ENCODE measurements around the gene CASP8.
"Not testable (repeated sequence)": the region's sequence is repeated elsewhere in the genome, so short reads cannot be mapped to it uniquely, and the experiment has no call there.

Gene CASP8

GRCh38 chr2:201270293-201271001 lies 10.1 kb downstream of the CASP8 start:
- DNase-seq (ENCODE audit: low spot score) = no peak

DNA sequence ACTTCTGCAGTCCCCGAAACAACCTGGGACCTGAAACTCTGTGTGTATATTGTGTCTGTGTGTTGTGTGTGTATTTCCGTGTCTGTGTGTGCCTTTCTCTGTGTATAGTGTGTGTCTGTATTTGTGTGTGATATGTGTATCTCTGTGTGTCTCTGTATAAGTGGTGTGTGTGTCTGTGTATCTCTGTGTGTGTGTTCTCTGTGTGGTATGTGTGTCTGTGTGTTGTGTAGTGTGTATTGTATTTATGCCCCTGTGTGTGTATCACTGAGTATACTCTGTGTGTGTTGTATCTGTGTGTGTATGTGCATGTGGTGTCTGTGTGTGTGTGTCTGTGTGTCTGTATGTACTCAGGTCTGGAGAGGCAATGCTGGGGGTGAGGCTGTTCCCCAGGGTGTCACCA lies 11.6 kb downstream of the CASP8 start:
- DNase-seq (ENCODE audit: low spot score) = no peak

GRCh38 chr2:201273330-201273983 lies 13.1 kb downstream of the CASP8 start:
- no peak for DNase-seq (ENCODE audit: low spot score)

DNA sequence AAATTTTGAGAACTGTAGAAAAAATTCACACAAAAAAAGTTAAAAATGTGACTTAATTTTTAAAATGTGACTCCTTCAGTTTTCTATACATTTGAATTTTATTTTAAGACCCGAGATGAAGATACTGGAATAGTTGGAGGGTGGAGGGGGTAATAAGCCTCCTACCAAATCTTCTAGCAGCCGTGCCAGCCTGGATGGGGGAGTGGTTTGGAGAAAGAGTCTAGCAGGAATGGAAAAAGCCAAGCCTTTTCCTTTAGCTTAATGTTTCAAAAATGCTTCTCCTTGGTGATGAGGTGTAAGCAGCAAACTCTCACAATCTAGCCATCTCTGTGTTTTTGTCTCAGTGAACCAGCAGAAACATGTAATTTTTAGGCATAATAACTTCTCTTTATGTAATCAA lies 14.7 kb downstream of the CASP8 start:
- DNase-seq (ENCODE audit: low spot score) = no peak

- DNase-seq (ENCODE audit: low spot score) = no peak
Observed at GRCh38 chr2:201275990-201276389, 15.7 kb downstream of the CASP8 start.

- DNase-seq (ENCODE audit: low spot score) = no peak
Observed at GRCh38 chr2:201276511-201276910, 16.2 kb downstream of the CASP8 start.

DNA sequence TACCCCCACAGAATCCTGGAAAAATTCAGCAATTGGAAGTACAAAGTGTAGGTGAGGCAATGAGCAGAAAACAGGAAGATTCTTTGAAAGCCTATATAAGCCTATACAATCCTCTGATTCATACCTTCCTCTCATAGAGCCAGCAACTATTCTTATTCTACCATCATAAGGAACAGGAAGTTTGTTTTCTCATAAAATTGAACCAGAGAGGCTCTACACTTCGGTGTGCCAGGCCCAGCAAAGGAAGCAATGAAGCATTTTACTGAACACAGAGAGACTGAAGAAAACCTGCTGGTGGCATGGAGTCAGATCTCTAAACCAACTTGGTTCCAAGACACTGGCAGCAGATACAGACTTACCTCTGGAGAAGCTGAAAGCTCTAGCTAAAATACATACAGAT lies 18.7 kb downstream of the CASP8 start:
- no peak for DNase-seq (ENCODE audit: low spot score)

- DNase-seq (ENCODE audit: low spot score) = no peak
Observed at GRCh38 chr2:201280191-201281040, 20.1 kb downstream of the CASP8 start.

DNA sequence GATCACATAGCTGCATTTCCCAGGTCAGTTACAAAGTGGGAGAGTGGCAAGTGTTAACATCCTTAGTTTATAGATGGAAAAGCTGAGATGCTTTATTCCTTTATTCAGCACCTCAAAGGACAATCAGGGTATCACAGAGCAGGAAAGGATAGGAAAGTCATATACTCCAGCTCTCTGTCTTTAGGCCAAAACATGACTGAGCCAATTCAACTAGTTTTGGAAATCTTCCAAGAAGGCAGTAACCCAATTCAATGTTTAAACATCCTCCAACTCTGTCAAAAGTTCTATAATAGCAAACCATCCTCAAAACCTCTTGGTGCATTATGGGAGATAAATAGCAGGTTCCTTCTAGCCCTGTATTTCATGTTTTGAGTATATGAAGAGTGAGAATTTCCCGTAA lies 25.2 kb downstream of the CASP8 start:
- no peak for DNase-seq (ENCODE audit: low spot score)

DNA sequence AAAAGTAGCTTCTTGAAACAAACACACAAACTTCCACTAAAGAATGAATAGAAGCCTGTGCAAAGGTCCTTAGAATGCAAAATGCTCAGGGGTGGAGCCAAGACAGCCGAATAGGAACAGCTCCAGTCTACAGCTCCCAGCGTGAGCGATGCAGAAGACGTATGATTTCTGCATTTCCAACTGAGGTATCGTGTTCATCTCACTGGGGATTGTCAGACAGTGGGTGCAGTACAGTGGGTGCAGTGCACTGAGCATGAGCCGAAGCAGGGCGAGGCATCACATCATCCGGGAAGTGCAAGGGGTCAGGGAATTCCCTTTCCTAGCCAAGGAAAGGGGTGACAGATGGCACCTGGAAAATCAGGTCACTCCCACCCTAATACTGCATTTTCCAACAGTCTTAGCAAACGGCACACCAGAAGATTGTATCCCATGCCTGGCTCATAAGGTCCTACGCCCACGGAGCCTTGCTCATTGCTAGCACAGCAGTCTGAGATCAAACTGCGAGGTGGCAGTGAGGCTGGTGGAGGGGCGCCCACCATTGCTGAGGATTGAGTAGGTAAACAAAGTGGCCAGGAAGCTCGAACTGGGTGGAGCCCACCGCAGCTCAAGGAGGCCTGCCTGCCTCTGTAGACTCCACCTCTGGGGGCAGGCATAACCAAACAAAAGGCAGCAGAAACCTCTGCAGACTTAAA lies 30.3 kb downstream of the CASP8 start:
- not testable (repeated sequence) for DNase-seq (ENCODE audit: low spot score)

DNA sequence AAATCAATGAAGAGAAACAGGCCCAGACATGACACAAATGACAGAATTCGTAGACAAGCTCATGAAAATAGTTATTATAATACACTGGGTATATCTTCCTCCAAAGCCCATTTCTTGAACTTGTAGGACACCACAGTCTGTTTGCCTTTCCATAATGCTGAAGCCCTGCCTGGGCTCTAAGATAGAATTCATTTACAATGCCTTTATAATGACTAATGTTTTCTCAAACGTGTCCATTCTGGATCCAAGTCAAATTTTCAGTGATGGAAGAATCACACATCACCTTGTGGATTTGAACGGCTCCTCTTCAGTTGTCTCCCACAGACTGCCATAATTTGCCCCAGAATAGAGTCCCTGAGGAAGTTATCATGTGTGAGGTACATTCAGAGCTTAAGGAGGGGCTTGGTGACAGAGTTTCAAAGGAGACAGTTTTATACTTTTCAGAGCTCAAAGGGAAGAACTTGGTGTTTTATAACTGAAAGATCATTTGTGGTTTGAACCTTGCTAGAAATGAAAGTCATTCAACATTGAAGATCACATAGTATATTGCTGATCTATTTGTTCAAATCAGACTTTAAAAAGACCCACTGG lies 38.2 kb downstream of the CASP8 start:
- DNase-seq (ENCODE audit: low spot score) = no peak

DNA sequence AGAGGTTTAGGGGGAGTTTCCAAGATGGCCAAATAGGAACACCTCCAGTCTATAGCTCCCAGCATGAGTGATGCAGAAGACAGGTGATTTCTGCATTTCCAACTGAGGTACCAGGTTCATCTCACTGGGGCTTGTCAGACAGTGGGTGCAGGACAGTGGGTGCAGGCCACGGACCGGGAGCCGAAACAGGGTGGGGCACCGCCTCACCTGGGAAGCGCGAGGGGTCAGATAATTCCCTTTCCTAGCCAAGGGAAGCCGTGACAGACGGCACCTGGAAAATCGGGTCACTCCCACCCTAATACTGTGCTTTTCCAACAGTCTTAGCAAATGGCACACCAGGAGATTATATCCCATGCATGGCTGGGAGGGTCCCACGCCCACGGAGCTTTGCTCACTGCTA lies 39.6 kb downstream of the CASP8 start:
- DNase-seq (ENCODE audit: low spot score) = not testable (repeated sequence)

- no peak for DNase-seq (ENCODE audit: low spot score)
Observed at GRCh38 chr2:201307876-201308275, 47.5 kb downstream of the CASP8 start.

DNA sequence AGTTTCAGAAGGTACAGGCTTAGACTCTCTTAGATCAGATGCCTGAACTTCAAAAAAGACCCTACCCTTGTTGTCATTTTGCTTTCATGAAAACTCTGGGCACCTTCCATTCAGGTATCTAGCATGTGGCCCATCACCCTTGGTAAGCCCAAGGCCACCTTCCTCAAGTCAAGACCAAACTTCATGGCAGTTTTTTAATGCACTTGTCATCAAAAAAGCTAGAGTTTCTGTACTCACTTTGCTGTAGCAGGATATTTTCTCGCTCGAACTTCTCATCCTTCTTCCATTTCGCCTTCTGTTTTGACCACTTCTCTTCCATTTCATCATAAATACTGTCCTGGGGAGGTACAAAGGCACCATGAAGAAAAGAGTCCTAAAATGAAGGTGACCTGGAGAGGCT lies 48.6 kb downstream of the CASP8 start:
- no peak for DNase-seq (ENCODE audit: low spot score)

GRCh38 chr2:201313362-201313761 lies 53.0 kb downstream of the CASP8 start:
- DNase-seq (ENCODE audit: low spot score) = no peak

GRCh38 chr2:201319511-201319910 lies 59.2 kb downstream of the CASP8 start:
- no peak for DNase-seq (ENCODE audit: low spot score)

- DNase-seq (ENCODE audit: low spot score) = no peak
Observed at GRCh38 chr2:201320257-201320656, 59.9 kb downstream of the CASP8 start.

GRCh38 chr2:201320701-201321100 lies 60.4 kb downstream of the CASP8 start:
- no peak for DNase-seq (ENCODE audit: low spot score)

DNA sequence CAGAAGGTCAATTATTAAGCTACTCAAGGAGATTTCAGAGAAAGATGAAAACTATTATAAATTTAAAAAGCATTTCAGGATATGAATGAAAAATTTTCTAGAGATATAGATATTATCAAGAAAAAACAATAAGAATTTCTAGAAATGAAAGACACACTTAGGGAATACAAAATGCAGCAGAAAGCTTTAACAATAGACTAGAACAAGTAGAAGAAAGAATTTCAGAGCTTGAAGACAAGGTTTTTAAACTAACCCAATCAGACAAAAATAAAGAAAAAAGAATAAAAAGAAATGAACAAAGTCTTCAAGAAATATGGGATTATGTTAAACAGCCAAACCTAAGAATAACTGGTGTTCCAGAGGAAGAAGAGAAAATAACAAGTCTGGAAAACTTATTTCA lies 62.4 kb downstream of the CASP8 start:
- DNase-seq (ENCODE audit: low spot score) = no peak

GRCh38 chr2:201327678-201328077 lies 67.3 kb downstream of the CASP8 start:
- no peak for DNase-seq (ENCODE audit: low spot score)

GRCh38 chr2:201329409-201329808 lies 69.1 kb downstream of the CASP8 start:
- DNase-seq (ENCODE audit: low spot score) = no peak
